Measurements from ENCODE around the gene IFIT1B.
"Not testable (repeated sequence)": the region's sequence is repeated elsewhere in the genome, so short reads cannot be mapped to it uniquely, and the experiment has no call there.

Gene IFIT1B

GRCh38 chr10:89384474-89385340 is 6.9 kb downstream of the IFIT1B start:
- DNase-seq (ENCODE audit: low spot score), result peak; percentile 31

GRCh38 chr10:89388806-89389205 is 10.9 kb downstream of the IFIT1B start:
- no peak for DNase-seq (ENCODE audit: low spot score)

GRCh38 chr10:89389254-89389653 is 11.4 kb downstream of the IFIT1B start:
- peak; percentile 79 for DNase-seq (ENCODE audit: low spot score)

- no peak for DNase-seq (ENCODE audit: low spot score)
These were observed 12.8 kb downstream of the IFIT1B start for GRCh38 chr10:89390476-89391225.

- DNase-seq (ENCODE audit: low spot score), result not testable (repeated sequence)
These were observed 13.3 kb downstream of the IFIT1B start for GRCh38 chr10:89391226-89391576.

- peak; percentile 92 for DNase-seq (ENCODE audit: low spot score)
These were observed 14.3 kb downstream of the IFIT1B start, which contains the start of gene IFIT1 for GRCh38 chr10:89391907-89392756. Gene IFIT1, plus strand, starts transcription at chr10:89392623. Its CDS starts 90 bp downstream, at chr10:89392713.

GRCh38 chr10:89392974-89393373 is 15.1 kb downstream of the IFIT1B start:
- DNase-seq (ENCODE audit: low spot score), result peak; percentile 55

- no peak for DNase-seq (ENCODE audit: low spot score)
These were observed 16.0 kb downstream of the IFIT1B start for GRCh38 chr10:89393898-89394297.

- no peak for DNase-seq (ENCODE audit: low spot score)
These were observed 17.3 kb downstream of the IFIT1B start for GRCh38 chr10:89395141-89395540.

GRCh38 chr10:89398003-89398749 is 20.3 kb downstream of the IFIT1B start:
- no peak for DNase-seq (ENCODE audit: low spot score)

- DNase-seq (ENCODE audit: low spot score), result no peak
These were observed 22.1 kb downstream of the IFIT1B start for GRCh38 chr10:89399956-89400355.

GRCh38 chr10:89403043-89403442 is 25.2 kb downstream of the IFIT1B start:
- no peak for DNase-seq (ENCODE audit: low spot score)

- DNase-seq (ENCODE audit: low spot score), result no peak
These were observed 26.5 kb downstream of the IFIT1B start for GRCh38 chr10:89404104-89405047.

- DNase-seq (ENCODE audit: low spot score), result not testable (repeated sequence)
These were observed 28.3 kb downstream of the IFIT1B start for GRCh38 chr10:89406178-89406577.

- DNase-seq (ENCODE audit: low spot score), result not testable (repeated sequence)
These were observed 29.9 kb downstream of the IFIT1B start for GRCh38 chr10:89407792-89408191.

GRCh38 chr10:89409282-89409681 is 31.4 kb downstream of the IFIT1B start:
- not testable (repeated sequence) for DNase-seq (ENCODE audit: low spot score)

GRCh38 chr10:89410551-89410950 is 32.7 kb downstream of the IFIT1B start:
- DNase-seq (ENCODE audit: low spot score), result not testable (repeated sequence)

- not testable (repeated sequence) for DNase-seq (ENCODE audit: low spot score)
These were observed 33.3 kb downstream of the IFIT1B start for GRCh38 chr10:89411135-89411534.

GRCh38 chr10:89412276-89412675 is 34.4 kb downstream of the IFIT1B start:
- DNase-seq (ENCODE audit: low spot score), result not testable (repeated sequence)

- no peak for DNase-seq (ENCODE audit: low spot score)
These were observed 35.6 kb downstream of the IFIT1B start for GRCh38 chr10:89413398-89413912.
